NCI-H1694 treated with DMSO at 0.1 percent for 48 hours (cell line): ENCODE data around the gene TGIF2.
"Not testable (repeated sequence)": the region's sequence is repeated elsewhere in the genome, so short reads cannot be mapped to it uniquely, and the experiment has no call there.

Experiments
- DNase-seq: peaks from one replicate; lab custom pipeline; 2025; lab: John Stamatoyannopoulos, UW

Gene TGIF2

GRCh38 chr20:36547186-36548005, 26.0 kb upstream of the TGIF2 start:
- DNase-seq, result no peak

- DNase-seq, result no peak
Observed at GRCh38 chr20:36548006-36548315, 25.4 kb upstream of the TGIF2 start.

GRCh38 chr20:36548704-36549627, 24.4 kb upstream of the TGIF2 start:
- DNase-seq, result no peak

GRCh38 chr20:36549628-36549941, 23.8 kb upstream of the TGIF2 start:
- DNase-seq, result no peak

- no peak for DNase-seq
Observed at GRCh38 chr20:36549942-36550789, 23.2 kb upstream of the TGIF2 start.

- no peak for DNase-seq
Observed at GRCh38 chr20:36550790-36551299, 22.6 kb upstream of the TGIF2 start.

- no peak for DNase-seq
Observed at GRCh38 chr20:36555248-36555647, 18.1 kb upstream of the TGIF2 start.

GRCh38 chr20:36562724-36563123, 10.7 kb upstream of the TGIF2 start:
- DNase-seq, result no peak

GRCh38 chr20:36563374-36563773, 10.0 kb upstream of the TGIF2 start:
- DNase-seq, result no peak

- not testable (repeated sequence) for DNase-seq
Observed at GRCh38 chr20:36564078-36564725, 9.2 kb upstream of the TGIF2 start.

- DNase-seq, result not testable (repeated sequence)
Observed at GRCh38 chr20:36564726-36565121, 8.7 kb upstream of the TGIF2 start.

- DNase-seq, result no peak
Observed at GRCh38 chr20:36565520-36565919, 7.9 kb upstream of the TGIF2 start.

GRCh38 chr20:36569847-36570429, 3.5 kb upstream of the TGIF2 start:
- no peak for DNase-seq

GRCh38 chr20:36571564-36572504, 1.6 kb upstream of the TGIF2 start:
- DNase-seq, result no peak

- DNase-seq, result no peak
Observed at GRCh38 chr20:36572701-36573102, 695 bp upstream of the TGIF2 start.

GRCh38 chr20:36573798-36574365, 485 bp downstream of the TGIF2 start:
- DNase-seq, result no peak

- peak; percentile 10 for DNase-seq
Observed at GRCh38 chr20:36574366-36575135, 1.2 kb downstream of the TGIF2 start.

- no peak for DNase-seq
Observed at GRCh38 chr20:36576081-36576445, 2.7 kb downstream of the TGIF2 start.
